ENCODE results near the gene PRDM10.

The PRDM10 gene

DNA sequence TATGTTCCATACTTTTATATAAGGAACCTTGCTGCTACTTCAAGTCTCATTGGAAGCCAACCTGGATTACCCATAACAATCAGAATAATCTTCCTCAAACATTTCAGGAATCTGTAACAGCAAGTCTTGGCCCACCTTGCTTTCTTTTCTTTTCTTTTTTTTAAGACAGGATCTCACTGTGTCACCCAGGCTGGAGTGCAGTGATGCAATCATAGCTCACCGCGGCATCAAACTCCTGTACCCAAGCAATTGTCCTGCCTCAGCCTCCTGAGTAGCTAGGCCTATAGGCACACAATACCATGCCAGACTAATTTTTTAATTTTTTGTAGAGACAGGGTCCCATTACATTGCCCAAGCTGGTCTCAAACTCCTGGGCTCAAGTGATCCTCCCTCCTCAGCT, 29.3 kb upstream of the PRDM10 start:
- Histone ChIP-seq H3K27me3 (ENCODE audit: insufficient read depth, low read length) (no peaks in the 10 kb centered on the region), H3K9me2 (ENCODE audit: low read depth, low read length) (no peaks in the 10 kb centered on the region), H4K20me1 (ENCODE audit: insufficient read depth, low read length) (no peaks in the 10 kb centered on the region), H3K4me3 (ENCODE audit: low read depth, low read length, poor library complexity, severe bottlenecking) (no peak overlapping the region), H3K79me2 (ENCODE audit: insufficient read depth, low read length) (no peaks in the 10 kb centered on the region), H3F3A (ENCODE audit: insufficient read depth, low read length) (no peaks in the 10 kb centered on the region), H2AFZ (ENCODE audit: low read length) (no peak overlapping the region), H3K9me3 (ENCODE audit: low read length) (no peaks in the 10 kb centered on the region), H3K4me2 (ENCODE audit: low read length) (no peak overlapping the region), H3K27ac (ENCODE audit: low read depth, low read length, poor library complexity, severe bottlenecking) (no peak overlapping the region), H3K4me1 (ENCODE audit: insufficient read depth, low read length, severe bottlenecking) (no peaks in the 10 kb centered on the region), H3K9ac (ENCODE audit: low read length) (no peak overlapping the region), H3K36me3 (ENCODE audit: insufficient read depth, low read length) (no peaks in the 10 kb centered on the region)
- TF ChIP-seq CTCF (IDR thresholded peaks at IDR 0.05; ENCODE audit: low read length) (no peak), EZH2 (IDR thresholded peaks at IDR 0.05; ENCODE audit: borderline replicate concordance, low read length) (no peak)

- TF ChIP-seq CTCF (IDR thresholded peaks at IDR 0.05; ENCODE audit: low read length) (no peak), EZH2 (IDR thresholded peaks at IDR 0.05; ENCODE audit: borderline replicate concordance, low read length) (no peak)
- H3K4me2 ChIP-seq (ENCODE audit: low read length), result no peak overlapping the region
- no peak overlapping the region for H3K4me3 ChIP-seq (ENCODE audit: low read depth, low read length, poor library complexity, severe bottlenecking)
- no peaks in the 10 kb centered on the region for H4K20me1 ChIP-seq (ENCODE audit: insufficient read depth, low read length)
- H3K36me3 ChIP-seq (ENCODE audit: insufficient read depth, low read length), result no peaks in the 10 kb centered on the region
- no peak overlapping the region for H3K9ac ChIP-seq (ENCODE audit: low read length)
- no peaks in the 10 kb centered on the region for H3K9me2 ChIP-seq (ENCODE audit: low read depth, low read length)
- H3K9me3 ChIP-seq (ENCODE audit: low read length), result no peaks in the 10 kb centered on the region
- no peak overlapping the region for H2AFZ ChIP-seq (ENCODE audit: low read length)
- no peaks in the 10 kb centered on the region for H3K4me1 ChIP-seq (ENCODE audit: insufficient read depth, low read length, severe bottlenecking)
- H3K27me3 ChIP-seq (ENCODE audit: insufficient read depth, low read length), result no peaks in the 10 kb centered on the region
- no peaks in the 10 kb centered on the region for H3F3A ChIP-seq (ENCODE audit: insufficient read depth, low read length)
- no peak overlapping the region for H3K27ac ChIP-seq (ENCODE audit: low read depth, low read length, poor library complexity, severe bottlenecking)
- H3K79me2 ChIP-seq (ENCODE audit: insufficient read depth, low read length), result no peaks in the 10 kb centered on the region
These were observed 28.4 kb upstream of the PRDM10 start for GRCh38 chr11:130031056-130031455.

GRCh38 chr11:130029137-130029536, 26.5 kb upstream of the PRDM10 start:
- no peaks in the 10 kb centered on the region for H3K9me2 ChIP-seq (ENCODE audit: low read depth, low read length)
- H3K4me2 ChIP-seq (ENCODE audit: low read length), result no peak overlapping the region
- no peak overlapping the region for H3K9ac ChIP-seq (ENCODE audit: low read length)
- no peak overlapping the region for H2AFZ ChIP-seq (ENCODE audit: low read length)
- peaks cover 3% of the 10 kb centered on the region for H3K4me1 ChIP-seq (ENCODE audit: insufficient read depth, low read length, severe bottlenecking)
- H3K36me3 ChIP-seq (ENCODE audit: insufficient read depth, low read length), result no peaks in the 10 kb centered on the region
- no peak for TF ChIP-seq EZH2 (IDR thresholded peaks at IDR 0.05; ENCODE audit: borderline replicate concordance, low read length)
- TF ChIP-seq CTCF (IDR thresholded peaks at IDR 0.05; ENCODE audit: low read length), result no peak
- H4K20me1 ChIP-seq (ENCODE audit: insufficient read depth, low read length), result no peaks in the 10 kb centered on the region
- H3K79me2 ChIP-seq (ENCODE audit: insufficient read depth, low read length), result no peaks in the 10 kb centered on the region
- no peaks in the 10 kb centered on the region for H3K27me3 ChIP-seq (ENCODE audit: insufficient read depth, low read length)
- H3K4me3 ChIP-seq (ENCODE audit: low read depth, low read length, poor library complexity, severe bottlenecking), result no peak overlapping the region
- H3K27ac ChIP-seq (ENCODE audit: low read depth, low read length, poor library complexity, severe bottlenecking), result no peak overlapping the region
- no peaks in the 10 kb centered on the region for H3K9me3 ChIP-seq (ENCODE audit: low read length)
- H3F3A ChIP-seq (ENCODE audit: insufficient read depth, low read length), result no peaks in the 10 kb centered on the region

All from OCI-LY1 (cell line).